Sigmoid colon (tissue), 7 donors: ENCODE measurements around the gene TSPAN14. TPM values are rescaled to one million over a fixed set of nuclear protein-coding genes. Genes with fewer than 3 reads are reported as not detected.
A peak's percentile ranks its signal among the peaks of the same experiment; 100 is the strongest.

Experiments used
- DNase-seq: peaks from one replicate; pipeline ENCODE4 v3.0.0-alpha.2; 2019
- H3K27ac ChIP-seq, 4 donors: fragments of 200-600 bp; sonication (generic); one replicate each; pipeline ENCODE4 v1.5.1; 2016 to 2019; ENCODE audit warnings: mild to moderate bottlenecking in 1 of 4
- H3K27me3 ChIP-seq, 3 donors: fragments of 200-600 bp; sonication (generic); one replicate each; pipeline ENCODE4 v1.5.1; 2019; ENCODE audit warnings: mild to moderate bottlenecking in 1 of 3
- H3K36me3 ChIP-seq, 4 donors: fragments of 200-600 bp; sonication (generic); one replicate each; pipeline ENCODE4 v1.5.1; 2016 to 2019
- H3K4me1 ChIP-seq, 4 donors: fragments of 200-600 bp; sonication (generic); one replicate each; pipeline ENCODE4 v1.5.1; 2017 to 2019
- H3K4me3 ChIP-seq, 4 donors: fragments of 200-600 bp; sonication (generic); one replicate each; pipeline ENCODE4 v1.5.1; 2017 to 2019; ENCODE audit warnings: mild to moderate bottlenecking in 2 of 4, moderate library complexity in 1 of 4
- H3K9me3 ChIP-seq, 4 donors: fragments of 200-600 bp in 3 of 4; sonication (generic) in 3 of 4; one replicate each; pipeline versions ENCODE4 v1.5.1 to v1.6.1; 2013 to 2019
- CTCF ChIP-seq, 4 experiments: fragments of 450-650 bp in 3 of 4; fragments of 200-600 bp in 1 of 4; IDR thresholded peaks; one replicate each; pipeline ENCODE4 v1.5.1; 2016 to 2019; ENCODE audit warnings: antibody characterized with exemption in 4 of 4, mild to moderate bottlenecking in 3 of 4, moderate library complexity in 2 of 4
- EP300 ChIP-seq, 4 donors: sonication (generic); formaldehyde crosslinking; IDR thresholded peaks; one replicate each; pipeline ENCODE4 v1.6.1; 2017; ENCODE audit warnings: antibody characterized with exemption in 4 of 4
- POLR2AphosphoS5 ChIP-seq, 4 donors: sonication (generic); formaldehyde crosslinking; IDR thresholded peaks; one replicate each; pipeline ENCODE4 v1.6.1; 2017; ENCODE audit warnings: antibody characterized with exemption in 4 of 4
- WGBS, 2 donors: extraction: QIAGEN DNeasy Blood & Tissue Kit; methylation state at CpG; one replicate each; pipeline ENCODE4 v1.1.7; 2013; 5-methylcytosine and 5-hydroxymethylcytosine counted together
- intact Hi-C: fragments of 100-400 bp; cut with DNase I; formaldehyde crosslinking; loops from one replicate; pipeline ENCODE4 v1.15.1; 2023
- polyA plus RNA-seq, 3 donors: library from polyadenylated mRNA; stranded (reverse); fragments of 200-250 nt; gene quantifications; one replicate each; pipeline ENCODE4 v1.2.3, GENCODE V29; 2013
- total RNA-seq, 4 donors: library from RNA; depleted of rRNA; stranded (reverse); fragments of >200 nt; gene quantifications; one replicate each; pipeline ENCODE4 v1.1.0, GENCODE V29; 2016
- donor health status: healthy with polysubstance abuse.
- donor health status: Bipolar disorder and iron deficiency.
- donor health status: healthy.

TSPAN14 gene
- total and polyA plus RNA-seq, 7 donors, result 12.0 to 67.3 (median 23.5) TPM

GRCh38 chr10:80497187-80498077 lies 43.3 kb downstream of the TSPAN14 start:
- Histone ChIP-seq H3K4me1 (peaks cover 0 to 59% (median 55%) of the 10 kb centered on the region in 4 donors), H3K27ac (peak overlapping the region; percentile 77 to 90 (median 82)), H3K36me3 (no peaks in the 10 kb centered on the region), H3K9me3 (no peaks in the 10 kb centered on the region), H3K27me3 (no peaks in the 10 kb centered on the region), H3K4me3 (no peak overlapping the region)
- peak; percentile 82 for DNase-seq
- intact Hi-C loops, result loop anchor here (1.0 kb wide), 1 partner anchor 43 kb away; the partner anchor contains the start of gene TSPAN14
- WGBS, 2 donors, result 55 to 67% methylated on average over 7 of the region's 7 CpGs
- TF ChIP-seq EP300 (IDR thresholded peaks at IDR 0.05), result no peak
- TF ChIP-seq POLR2AphosphoS5 (IDR thresholded peaks at IDR 0.05), result peak in 2 of 4 donors; percentile 26 to 39

GRCh38 chr10:80498078-80498832 lies 44.1 kb downstream of the TSPAN14 start:
- no peak for DNase-seq
- peak overlapping the region; percentile 77 to 90 (median 82) for H3K27ac ChIP-seq
- no peak for TF ChIP-seq CTCF (IDR thresholded peaks at IDR 0.05)
- no peaks in the 10 kb centered on the region for H3K27me3 ChIP-seq
- H3K9me3 ChIP-seq, result no peaks in the 10 kb centered on the region
- 50 to 62% methylated on average over 8 of the region's 8 CpGs for WGBS, 2 donors
- no peak overlapping the region for H3K4me3 ChIP-seq
- no peaks in the 10 kb centered on the region for H3K36me3 ChIP-seq
- intact Hi-C loops, result loop anchor here (1.0 kb wide), 1 partner anchor 44 kb away; the partner anchor contains the start of gene TSPAN14
- H3K4me1 ChIP-seq, result peaks cover 0 to 57% (median 52%) of the 10 kb centered on the region in 4 donors

- TF ChIP-seq CTCF (IDR thresholded peaks at IDR 0.05) (no peak), EP300 (IDR thresholded peaks at IDR 0.05) (peak in 2 of 4 donors; percentile 56 to 68), POLR2AphosphoS5 (IDR thresholded peaks at IDR 0.05) (peak; percentile 81 to 88 (median 85))
- peak overlapping the region; percentile 77 to 90 (median 82) for H3K27ac ChIP-seq
- WGBS, 2 donors, result 33 to 38% methylated on average over 14 of the region's 14 CpGs
- H3K4me3 ChIP-seq, result no peak overlapping the region
- intact Hi-C loops, result loop anchor here (1.0 kb wide), 1 partner anchor 45 kb away; the partner anchor contains the start of gene TSPAN14
- peaks cover 0 to 61% (median 53%) of the 10 kb centered on the region in 4 donors for H3K4me1 ChIP-seq
- no peaks in the 10 kb centered on the region for H3K9me3 ChIP-seq
- no peaks in the 10 kb centered on the region for H3K27me3 ChIP-seq
- H3K36me3 ChIP-seq, result no peaks in the 10 kb centered on the region
- peak; percentile 99 for DNase-seq
Observed at GRCh38 chr10:80498833-80499741, 45.0 kb downstream of the TSPAN14 start.

GRCh38 chr10:80500572-80501380 lies 46.7 kb downstream of the TSPAN14 start:
- H3K27me3 ChIP-seq, result no peaks in the 10 kb centered on the region
- WGBS, 2 donors, result 68 to 89% methylated on average over 14 of the region's 14 CpGs
- no peak overlapping the region for H3K4me3 ChIP-seq
- H3K4me1 ChIP-seq, result peaks cover 0 to 75% (median 64%) of the 10 kb centered on the region in 4 donors
- H3K9me3 ChIP-seq, result no peaks in the 10 kb centered on the region
- H3K27ac ChIP-seq, result peak overlapping the region; percentile 39 to 90 (median 82)
- TF ChIP-seq EP300 (IDR thresholded peaks at IDR 0.05) (no peak), CTCF (IDR thresholded peaks at IDR 0.05) (no peak), POLR2AphosphoS5 (IDR thresholded peaks at IDR 0.05) (no peak)
- DNase-seq, result no peak
- intact Hi-C loops, result no loop called here
- H3K36me3 ChIP-seq, result no peaks in the 10 kb centered on the region
